ENCODE results near the gene RICTOR.

RICTOR gene

DNA sequence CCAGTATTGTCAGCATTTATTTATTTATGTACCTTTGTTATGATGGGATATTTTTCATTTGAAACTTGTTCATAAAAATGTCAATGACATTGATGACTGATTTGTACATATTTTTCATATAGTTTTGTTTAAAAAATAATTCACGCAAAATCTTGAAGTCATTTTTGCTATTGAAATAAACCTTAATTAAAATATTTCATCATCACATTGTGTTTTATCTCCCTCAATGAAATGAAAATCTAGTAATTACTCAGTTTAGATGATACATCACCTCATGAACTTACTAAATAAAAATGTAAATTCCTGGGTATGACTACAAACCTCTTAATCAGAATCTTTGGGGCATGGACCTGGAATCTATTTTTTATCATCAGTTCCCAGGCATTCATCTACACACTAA is 138.8 kb downstream of the RICTOR start:
- H3K4me3 ChIP-seq (ENCODE audit: low read length): no peak overlapping the region
- no peak for TF ChIP-seq ZNF274 (IDR thresholded peaks at IDR 0.05; ENCODE audit: low read depth, low read length)

DNA sequence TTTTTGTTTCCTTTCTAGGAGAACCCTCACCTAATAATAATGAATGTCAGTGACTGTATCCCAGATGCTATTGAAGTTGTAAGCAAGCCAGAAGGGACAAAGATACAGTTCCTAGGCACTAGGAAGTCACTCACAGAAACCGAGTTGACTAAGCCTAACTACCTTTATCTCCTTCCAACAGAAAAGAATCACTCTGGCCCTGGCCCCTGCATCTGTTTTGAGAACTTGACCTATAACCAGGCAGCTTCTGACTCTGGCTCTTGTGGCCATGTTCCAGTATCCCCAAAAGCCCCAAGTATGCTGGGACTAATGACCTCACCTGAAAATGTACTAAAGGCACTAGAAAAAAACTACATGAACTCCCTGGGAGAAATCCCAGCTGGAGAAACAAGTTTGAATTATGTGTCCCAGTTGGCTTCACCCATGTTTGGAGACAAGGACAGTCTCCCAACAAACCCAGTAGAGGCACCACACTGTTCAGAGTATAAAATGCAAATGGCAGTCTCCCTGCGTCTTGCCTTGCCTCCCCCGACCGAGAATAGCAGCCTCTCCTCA is 141.3 kb downstream of the RICTOR start:
- no peak for TF ChIP-seq ZNF274 (IDR thresholded peaks at IDR 0.05; ENCODE audit: low read depth, low read length)
- H3K4me3 ChIP-seq (ENCODE audit: low read length): no peak overlapping the region

DNA sequence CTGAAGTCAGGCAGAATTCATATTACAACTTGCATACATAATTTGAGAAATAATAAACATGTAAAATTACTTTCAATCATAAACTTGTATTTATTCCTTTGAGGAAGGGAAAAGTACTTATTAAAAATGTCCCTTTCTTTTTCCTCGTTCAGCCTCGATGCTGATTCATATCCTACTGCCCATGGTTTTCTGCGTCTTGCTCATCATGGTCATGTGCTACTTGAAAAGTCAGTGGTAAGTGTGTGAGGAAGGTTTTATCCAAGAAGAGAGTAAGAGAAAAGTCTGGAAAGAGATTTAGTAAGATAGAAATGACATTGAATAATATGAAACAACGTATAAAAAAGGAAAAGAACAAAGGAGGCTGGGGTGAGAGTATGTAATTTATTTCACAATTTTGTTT is 142.5 kb downstream of the RICTOR start:
- H3K4me3 ChIP-seq (ENCODE audit: low read length): no peak overlapping the region
- TF ChIP-seq ZNF274 (IDR thresholded peaks at IDR 0.05; ENCODE audit: low read depth, low read length): no peak

DNA sequence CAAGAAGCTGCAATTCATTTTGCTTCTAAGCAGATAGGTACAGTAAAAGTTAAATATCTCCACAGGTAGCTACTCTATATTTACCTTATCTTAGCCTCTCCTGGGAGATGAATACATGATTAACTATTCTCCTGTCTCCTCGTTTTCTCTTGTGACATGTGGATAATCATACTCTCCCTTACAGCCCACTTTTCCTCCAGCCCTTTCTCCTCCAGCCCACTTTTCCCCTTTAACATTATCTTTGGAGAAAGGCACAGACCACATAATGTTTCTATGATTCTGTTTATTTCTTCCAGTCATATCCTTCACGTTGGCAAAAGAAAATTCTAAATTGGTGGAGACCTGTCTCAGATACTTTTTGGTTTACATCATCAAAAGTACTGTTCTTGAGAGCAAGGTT is 144.4 kb downstream of the RICTOR start:
- no peak for TF ChIP-seq ZNF274 (IDR thresholded peaks at IDR 0.05; ENCODE audit: low read depth, low read length)

DNA sequence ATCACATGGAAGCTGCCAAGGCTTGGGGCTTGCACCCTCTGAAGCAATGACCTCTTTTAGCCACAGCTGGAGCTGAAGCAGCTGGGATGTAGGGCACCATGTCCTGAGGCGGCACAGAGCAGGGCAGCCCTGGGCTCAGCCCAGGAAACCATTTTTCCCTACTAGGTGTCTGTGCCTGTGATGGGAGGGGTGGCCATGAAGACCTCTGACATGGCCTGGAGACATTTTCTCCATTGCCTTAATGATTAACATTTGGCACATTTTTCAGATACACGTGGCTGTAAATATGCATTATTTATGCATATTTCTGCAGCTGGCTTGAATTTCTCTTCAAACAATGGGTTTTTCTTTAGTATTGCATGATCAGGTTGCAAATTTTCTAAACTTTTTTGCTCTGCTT is 146.7 kb downstream of the RICTOR start:
- H3K4me3 ChIP-seq (ENCODE audit: low read length): no peak overlapping the region
- no peak for TF ChIP-seq ZNF274 (IDR thresholded peaks at IDR 0.05; ENCODE audit: low read depth, low read length)

More for the DNA sequence above, 144.4 kb downstream of the RICTOR start:
- no peak overlapping the region for H3K4me3 ChIP-seq (ENCODE audit: low read length)

DNA sequence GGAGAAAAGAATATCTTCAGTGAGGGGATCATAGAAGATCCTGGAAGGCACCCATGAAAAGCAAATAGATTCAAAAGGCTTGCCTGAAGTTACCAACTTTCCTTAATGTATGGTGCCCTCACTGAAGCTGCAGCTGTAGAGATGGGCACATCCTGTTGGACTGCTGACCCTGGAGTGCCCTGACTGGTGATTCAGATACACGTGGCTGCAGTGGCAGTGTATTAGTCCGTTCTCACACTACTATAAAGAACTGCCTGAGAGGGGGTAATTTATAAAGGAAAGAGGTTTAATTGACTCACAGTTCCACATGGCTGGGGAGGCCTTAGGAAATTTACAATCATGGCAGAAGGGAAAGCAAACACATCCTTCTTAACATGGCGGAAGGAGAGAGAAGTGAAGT is 148.1 kb downstream of the RICTOR start:
- TF ChIP-seq ZNF274 (IDR thresholded peaks at IDR 0.05; ENCODE audit: low read depth, low read length): no peak
- H3K4me3 ChIP-seq (ENCODE audit: low read length): no peak overlapping the region

DNA sequence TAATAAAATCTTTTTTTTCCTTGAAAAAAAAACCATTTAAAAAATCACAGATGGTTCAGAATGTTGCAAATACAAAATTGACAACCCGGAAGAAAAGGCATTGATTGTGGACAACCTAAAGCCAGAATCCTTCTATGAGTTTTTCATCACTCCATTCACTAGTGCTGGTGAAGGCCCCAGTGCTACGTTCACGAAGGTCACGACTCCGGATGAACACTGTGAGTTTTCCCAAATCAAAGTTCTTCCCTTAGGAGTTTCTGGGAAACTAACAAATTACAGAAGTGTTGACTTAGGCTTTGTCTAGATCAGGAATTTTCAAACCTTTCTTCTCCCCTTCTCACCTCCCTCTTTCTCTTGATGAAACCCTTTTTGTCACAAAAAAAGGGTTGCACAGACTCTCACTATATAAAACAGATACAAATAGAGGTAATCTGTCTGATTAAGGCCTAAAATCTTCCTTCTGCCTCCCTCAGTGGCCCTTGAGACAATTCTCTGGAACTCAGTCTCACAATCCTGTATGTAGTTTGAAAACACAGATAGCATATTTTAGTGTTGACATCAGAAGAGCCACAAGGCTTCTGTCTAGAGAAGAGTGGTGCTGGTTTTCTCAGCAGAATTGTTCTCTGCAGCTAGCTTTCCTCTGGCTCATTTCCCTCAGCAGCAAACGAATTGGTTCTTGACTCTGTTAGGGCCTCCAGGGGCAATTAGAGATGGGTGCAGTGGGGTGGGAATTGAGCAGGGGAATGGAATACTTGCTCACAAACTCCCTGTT is 148.9 kb downstream of the RICTOR start:
- H3K4me3 ChIP-seq (ENCODE audit: low read length): no peak overlapping the region
- no peak for TF ChIP-seq ZNF274 (IDR thresholded peaks at IDR 0.05; ENCODE audit: low read depth, low read length)

DNA sequence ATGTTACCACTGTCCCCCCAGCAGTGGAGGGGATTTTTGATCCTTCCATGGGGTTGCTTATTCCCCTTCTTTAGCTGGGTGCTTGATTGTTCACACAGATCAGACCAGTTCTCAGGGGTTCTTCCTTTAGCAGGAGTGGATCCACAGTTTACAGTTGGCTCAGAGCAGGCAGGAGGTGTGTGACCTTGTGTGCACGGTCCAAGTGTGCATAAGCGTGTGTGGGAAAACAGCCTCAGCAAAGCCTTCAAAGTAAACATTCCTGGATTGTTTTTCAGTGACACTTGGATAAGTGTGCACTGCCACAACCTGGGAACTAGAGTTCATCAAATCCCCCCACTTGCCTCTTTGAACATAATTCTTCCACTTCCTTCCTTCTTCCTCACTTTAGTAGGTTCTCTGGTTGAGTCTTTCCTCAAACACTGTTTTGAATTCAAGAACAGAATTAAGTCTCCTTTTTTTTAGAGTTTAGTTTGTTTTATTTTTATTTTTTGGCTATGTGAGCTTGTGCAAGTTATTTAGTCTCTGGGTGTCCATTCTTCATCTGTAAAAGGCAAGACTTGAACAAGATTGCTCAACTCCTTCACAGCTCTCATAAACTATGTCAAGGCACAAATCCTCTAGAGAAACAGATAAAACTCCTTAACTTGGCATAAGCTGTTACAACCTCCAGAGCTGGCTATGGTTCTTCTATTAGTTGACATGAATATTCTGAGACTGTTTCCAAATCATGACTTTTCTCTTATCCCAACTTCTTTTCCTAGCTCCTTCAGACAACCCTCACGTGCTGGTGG is 150.3 kb downstream of the RICTOR start:
- H3K4me3 ChIP-seq (ENCODE audit: low read length): no peak overlapping the region
- no peak for TF ChIP-seq ZNF274 (IDR thresholded peaks at IDR 0.05; ENCODE audit: low read depth, low read length)

DNA sequence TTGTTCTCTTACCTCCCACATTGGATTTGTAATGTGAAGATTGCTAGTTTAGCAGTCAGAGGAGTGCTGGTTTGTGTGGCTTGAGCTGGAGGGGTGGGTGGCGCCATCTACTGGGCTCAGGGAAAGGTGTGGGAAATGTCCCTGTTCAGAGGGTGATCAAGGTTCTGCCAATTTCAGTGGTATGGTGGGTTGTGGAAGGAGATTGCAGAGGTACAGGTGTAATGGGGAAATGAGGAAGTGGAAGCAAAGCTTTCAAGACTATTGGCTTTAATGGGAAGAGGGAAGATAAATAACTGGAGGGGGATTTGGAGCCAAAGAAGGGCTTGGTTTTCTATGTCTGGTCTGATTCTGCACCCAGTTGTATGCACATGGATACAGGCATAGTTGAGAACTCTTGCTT is 152.0 kb downstream of the RICTOR start:
- no peak for TF ChIP-seq ZNF274 (IDR thresholded peaks at IDR 0.05; ENCODE audit: low read depth, low read length)
- no peak overlapping the region for H3K4me3 ChIP-seq (ENCODE audit: low read length)

DNA sequence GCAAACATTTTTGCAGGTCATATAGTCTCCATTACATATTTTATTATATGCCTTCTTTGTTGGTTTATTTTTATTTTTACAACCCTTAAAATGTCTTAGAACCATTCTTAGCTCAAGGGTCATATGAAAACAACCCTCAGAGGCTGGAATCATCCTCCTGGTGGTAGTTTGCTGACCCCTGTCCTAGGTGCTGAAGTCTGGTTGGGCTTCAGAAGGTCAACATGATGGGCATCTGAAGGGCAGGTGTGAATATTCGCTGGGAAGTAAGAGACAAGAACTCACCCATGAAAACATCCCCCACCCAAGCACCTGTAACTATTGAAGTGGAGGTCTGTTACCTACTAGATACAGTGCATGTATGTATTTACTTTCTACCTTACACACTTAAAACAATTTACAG is 153.0 kb downstream of the RICTOR start:
- TF ChIP-seq ZNF274 (IDR thresholded peaks at IDR 0.05; ENCODE audit: low read depth, low read length): no peak
- no peak overlapping the region for H3K4me3 ChIP-seq (ENCODE audit: low read length)

DNA sequence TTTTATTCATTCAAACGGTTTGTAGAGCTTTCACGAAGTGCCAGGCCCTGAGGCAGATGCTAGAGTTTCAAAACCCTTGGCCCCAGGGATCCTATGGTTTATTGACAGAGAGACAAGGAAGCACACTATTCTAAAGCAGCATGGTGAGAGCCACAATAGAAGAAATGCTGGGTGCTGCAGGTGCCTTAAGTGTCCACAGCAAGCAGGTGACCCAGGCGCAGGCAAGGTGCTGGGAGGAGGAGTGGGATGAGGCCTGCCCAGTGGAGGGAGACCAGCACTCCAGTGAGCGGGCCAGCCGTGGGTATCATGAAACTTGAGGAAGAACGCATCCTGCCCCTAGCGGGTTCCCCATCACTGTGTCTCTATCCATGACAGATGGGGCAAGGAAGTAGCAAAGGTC is 157.4 kb downstream of the RICTOR start:
- no peak overlapping the region for H3K4me3 ChIP-seq (ENCODE audit: low read length)
- TF ChIP-seq ZNF274 (IDR thresholded peaks at IDR 0.05; ENCODE audit: low read depth, low read length): no peak

DNA sequence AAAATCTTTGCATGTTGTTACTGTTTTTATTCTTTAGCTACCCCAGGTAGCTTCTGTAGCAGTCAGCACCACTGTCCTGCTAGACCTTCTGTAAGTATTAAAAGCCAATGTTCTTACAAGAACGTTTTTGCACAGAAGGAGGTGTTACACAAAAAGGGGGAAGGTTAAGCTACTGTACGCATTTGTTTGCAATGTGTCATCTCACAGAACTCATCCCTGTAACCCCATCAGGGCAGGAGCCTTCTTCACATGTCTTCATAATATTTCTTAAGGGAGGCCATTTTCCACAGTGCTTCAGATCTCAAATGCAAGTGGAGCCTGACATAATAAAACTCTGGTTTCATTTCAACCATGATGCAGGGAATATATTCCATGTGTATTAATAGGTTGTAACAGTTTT is 160.5 kb downstream of the RICTOR start:
- no peak overlapping the region for H3K4me3 ChIP-seq (ENCODE audit: low read length)
- no peak for TF ChIP-seq ZNF274 (IDR thresholded peaks at IDR 0.05; ENCODE audit: low read depth, low read length)

DNA sequence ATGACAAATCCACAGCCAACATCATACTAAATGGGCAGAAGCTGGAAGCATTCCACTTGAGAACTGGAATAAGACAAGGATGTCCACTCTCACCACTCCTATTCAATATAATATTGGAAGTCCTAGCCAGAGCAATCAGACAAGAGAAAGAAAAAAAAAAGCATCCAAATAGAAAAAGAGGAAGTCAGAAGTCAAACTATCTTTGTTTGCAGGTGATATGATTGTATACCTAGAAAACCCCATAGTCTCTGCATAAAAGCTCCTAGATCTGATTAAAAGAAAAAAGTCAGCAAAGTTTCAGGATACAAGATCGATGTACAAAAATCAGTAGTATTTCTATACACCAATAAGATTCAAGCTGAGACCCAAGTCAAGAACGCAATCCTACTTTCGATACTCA is 162.3 kb downstream of the RICTOR start:
- no peak overlapping the region for H3K4me3 ChIP-seq (ENCODE audit: low read length)
- no peak for TF ChIP-seq ZNF274 (IDR thresholded peaks at IDR 0.05; ENCODE audit: low read depth, low read length)

DNA sequence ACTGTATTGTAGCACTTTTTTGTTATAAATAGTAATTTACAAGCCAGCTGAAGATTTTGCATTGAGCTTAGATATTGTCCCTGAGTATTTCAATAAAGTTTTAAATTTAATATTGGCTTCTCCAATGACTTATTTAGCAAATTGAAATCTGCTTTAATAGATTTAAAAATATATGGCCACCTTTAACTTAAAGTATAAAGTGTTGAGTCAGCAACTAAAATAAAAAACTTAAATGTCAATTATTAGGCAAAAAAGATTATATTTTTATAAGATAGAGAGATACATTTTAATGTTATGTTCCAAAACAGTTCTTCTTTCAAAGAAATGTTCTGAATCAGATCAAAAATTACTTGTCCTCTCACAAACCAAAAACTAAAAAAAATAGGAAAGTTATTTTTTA is 167.7 kb downstream of the RICTOR start:
- no peak overlapping the region for H3K4me3 ChIP-seq (ENCODE audit: low read length)
- TF ChIP-seq ZNF274 (IDR thresholded peaks at IDR 0.05; ENCODE audit: low read depth, low read length): no peak

DNA sequence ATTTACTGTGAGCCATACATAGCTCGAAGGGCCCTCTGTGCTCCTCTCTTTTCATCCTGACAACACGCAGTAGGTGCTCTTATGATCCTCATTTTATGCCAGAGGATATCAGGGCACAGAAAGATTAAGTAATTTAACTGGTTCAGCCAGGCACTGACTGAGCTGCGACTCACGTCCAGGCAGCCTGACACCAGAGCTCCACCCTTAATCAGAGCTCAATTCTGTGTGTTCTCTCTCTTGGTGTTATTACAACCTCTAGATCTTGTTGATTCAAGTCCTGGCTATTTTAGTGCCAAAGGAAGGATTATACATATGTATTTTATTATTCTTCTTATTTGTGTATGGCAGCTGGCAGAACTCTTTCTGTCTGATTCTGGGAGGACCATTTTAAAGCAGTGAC is 168.7 kb downstream of the RICTOR start:
- no peak for TF ChIP-seq ZNF274 (IDR thresholded peaks at IDR 0.05; ENCODE audit: low read depth, low read length)

More for the DNA sequence above, 168.7 kb downstream of the RICTOR start:
- no peak overlapping the region for H3K4me3 ChIP-seq (ENCODE audit: low read length)

Measured in GM08714 (cell line).